Anterior cingulate cortex (tissue), 58 donors: Measurements from ENCODE around the gene INPP4B.

Experiments used
- DNase-seq, 58 donors: peaks; one replicate each; lab custom pipeline; 2025; lab: John Stamatoyannopoulos, UW

Gene INPP4B

GRCh38 chr4:142500966-142501365 is 345.1 kb downstream of the INPP4B start:
- no peak for DNase-seq

- DNase-seq, result no peak
These were observed 348.5 kb downstream of the INPP4B start for GRCh38 chr4:142497606-142498005.

DNA sequence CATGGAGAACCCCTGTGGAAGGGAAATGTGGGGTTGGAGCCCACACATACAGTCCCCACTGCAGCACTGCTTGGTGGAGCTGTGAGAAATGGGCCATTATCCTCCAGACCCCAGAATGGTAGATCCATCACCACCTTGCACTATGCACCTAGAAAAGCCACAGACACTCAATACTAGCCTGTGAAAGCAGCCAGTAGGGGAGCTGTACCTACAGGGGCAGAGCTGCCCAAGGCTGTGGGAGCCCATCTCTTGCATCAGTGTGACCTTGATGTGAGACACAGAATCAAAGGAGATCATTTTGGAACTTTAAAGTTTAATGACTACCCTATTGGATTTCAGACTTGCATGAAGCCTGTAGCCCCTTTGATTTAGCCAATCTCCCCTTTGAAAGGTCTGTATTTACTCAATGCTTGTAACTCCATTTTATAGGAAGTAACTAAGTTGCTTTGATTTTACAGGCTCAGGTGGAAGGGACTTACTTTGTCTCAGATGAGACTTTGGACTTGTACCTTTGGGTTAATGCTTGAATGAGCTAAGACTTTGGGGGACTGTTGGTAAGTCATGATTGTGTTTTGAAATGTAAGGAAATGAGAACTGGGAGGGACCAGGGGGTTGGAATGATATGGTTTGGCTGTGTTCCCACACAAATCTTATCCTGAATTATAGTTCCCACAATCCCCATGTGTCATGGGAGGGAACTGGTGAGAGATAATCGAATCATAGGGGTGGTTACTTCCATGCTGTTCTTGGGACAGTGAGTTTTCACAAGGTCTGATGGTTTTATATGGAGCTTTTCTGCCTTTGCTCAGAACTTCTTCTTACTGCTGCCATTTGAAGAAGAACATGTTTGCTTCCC is 352.6 kb downstream of the INPP4B start:
- no peak for DNase-seq

- no peak for DNase-seq
These were observed 360.6 kb downstream of the INPP4B start for GRCh38 chr4:142485452-142485851.

- no peak for DNase-seq
These were observed 365.9 kb downstream of the INPP4B start for GRCh38 chr4:142480244-142480643.

GRCh38 chr4:142475663-142476062 is 370.4 kb downstream of the INPP4B start:
- DNase-seq, result no peak

DNA sequence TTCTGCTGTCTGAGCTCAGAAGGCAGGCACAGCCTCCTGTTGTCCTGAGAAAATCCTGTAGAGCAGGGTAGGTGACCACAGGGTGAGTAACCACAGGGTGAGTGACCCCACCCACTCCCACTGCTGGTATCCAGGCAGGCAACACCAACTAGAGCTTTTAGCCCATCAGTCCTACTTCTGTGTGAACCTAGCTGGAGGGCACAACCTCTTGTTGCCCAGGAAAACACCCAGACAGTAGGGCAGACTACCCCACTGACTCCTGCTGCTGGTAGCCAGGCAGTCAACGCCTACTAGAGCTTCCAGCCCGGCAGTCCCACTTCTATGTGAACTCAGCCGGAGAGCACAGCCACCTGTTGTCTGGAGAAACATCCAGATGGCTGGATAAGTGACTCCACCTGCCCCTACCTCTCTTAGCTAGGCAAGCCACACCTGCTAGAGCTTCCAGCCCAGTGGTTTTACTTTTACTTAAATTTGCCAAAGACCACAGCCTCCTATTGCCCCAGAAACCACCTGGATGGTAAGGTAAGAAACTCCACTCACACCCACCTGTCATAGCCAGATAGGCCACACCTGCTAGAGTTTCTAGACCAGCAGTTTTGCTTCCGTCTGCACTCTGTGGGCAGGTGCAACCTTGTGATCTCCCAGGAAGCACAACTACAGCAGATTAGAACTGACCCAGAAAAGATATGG is 371.6 kb downstream of the INPP4B start:
- DNase-seq, result no peak

DNA sequence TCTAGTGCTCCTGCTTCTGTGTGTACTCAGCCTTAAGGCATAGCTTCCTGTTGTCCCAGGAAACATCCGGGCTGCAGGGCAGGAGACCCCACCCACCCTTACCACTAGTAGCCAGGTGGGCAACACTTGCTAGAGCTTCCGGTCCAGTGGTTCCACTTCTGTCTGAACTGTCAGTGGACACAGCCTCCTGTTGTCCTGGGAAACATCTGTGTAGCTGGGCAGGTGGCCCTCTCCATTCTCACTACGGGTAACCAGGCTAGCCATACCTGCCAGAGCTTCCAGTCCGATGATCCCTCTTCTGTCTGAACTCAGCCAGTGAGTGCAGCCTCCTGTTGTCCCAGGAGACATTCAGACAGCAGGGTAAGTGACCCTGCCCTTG is 372.2 kb downstream of the INPP4B start:
- DNase-seq, result no peak

- DNase-seq, result peak in 1 of 58 donors; percentile 3
These were observed 372.7 kb downstream of the INPP4B start for GRCh38 chr4:142473218-142473959.

- DNase-seq, result no peak
These were observed 379.0 kb downstream of the INPP4B start for GRCh38 chr4:142467088-142467487.

- no peak for DNase-seq
These were observed 380.6 kb downstream of the INPP4B start for GRCh38 chr4:142465526-142465925.

- DNase-seq, result no peak
These were observed 382.9 kb downstream of the INPP4B start for GRCh38 chr4:142463206-142463605.

GRCh38 chr4:142452161-142452855 is 393.8 kb downstream of the INPP4B start:
- DNase-seq, result no peak

DNA sequence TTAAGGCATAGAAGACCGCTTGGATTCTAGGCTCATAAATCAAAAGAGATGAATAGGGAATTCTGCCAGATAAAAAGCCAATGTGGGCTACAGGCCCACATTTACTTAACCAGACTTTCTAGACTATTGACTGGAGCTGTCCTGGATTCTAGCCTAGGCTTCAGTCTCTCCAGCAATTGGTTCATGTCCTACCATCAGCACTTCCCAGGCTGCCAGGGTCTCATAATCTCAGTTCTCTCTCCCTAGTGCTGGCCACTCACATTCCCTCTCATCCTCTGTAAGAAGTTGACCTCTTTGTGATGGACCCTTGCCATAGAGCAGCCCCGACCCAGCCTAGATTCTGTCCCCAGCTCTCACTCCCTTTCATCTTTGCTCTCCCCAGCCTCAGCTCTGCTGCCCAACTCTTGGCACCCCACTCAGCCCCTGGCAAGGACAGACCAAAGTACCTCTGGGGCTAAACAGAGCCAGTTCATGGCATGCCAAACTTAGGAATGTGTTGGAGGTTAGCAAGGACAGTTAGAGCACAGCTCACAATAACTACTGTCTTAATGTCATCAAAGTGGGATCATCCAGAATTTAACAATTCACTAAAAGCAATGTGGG is 396.2 kb downstream of the INPP4B start:
- peak in 5 of 58 donors; percentile 2 to 22 (median 7) for DNase-seq

DNA sequence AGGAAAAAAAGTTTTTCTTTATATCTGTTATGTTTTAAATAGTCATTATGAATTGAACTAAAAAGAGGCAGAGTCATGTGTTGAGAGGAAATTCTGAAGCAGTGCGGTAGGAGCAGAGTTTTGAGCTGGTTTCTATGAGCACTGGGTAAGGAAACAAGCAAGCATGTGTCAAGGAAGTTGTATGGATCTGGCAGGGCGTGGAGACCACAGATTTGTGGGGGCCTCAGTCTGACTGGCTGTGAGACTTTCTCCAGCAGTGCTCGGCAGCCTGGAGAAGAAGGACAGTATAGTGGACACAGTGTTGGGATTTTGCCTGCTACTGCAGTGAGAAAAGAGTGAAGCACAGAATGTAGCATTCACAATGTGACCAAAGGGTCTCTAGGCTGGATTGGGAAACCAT is 399.1 kb downstream of the INPP4B start:
- no peak for DNase-seq

DNA sequence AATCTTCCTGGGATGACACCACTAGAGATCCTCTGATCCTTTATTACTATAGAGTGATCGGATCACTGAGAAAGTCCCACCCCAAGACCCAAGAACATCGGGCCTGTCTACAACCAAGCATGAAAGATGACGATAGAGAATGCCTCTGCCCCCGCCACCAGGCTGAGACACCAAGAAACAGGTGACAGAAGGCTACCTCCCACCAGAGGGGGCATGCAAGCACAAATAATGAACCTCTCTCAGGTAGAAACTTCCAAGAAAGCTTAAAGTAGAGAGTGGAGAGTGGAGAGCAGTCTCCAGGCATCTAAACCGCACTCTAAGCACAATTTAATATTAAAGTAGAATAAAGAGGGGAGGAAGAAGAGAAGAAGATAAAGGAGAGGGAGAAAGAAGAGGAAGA is 402.6 kb downstream of the INPP4B start:
- no peak for DNase-seq

DNA sequence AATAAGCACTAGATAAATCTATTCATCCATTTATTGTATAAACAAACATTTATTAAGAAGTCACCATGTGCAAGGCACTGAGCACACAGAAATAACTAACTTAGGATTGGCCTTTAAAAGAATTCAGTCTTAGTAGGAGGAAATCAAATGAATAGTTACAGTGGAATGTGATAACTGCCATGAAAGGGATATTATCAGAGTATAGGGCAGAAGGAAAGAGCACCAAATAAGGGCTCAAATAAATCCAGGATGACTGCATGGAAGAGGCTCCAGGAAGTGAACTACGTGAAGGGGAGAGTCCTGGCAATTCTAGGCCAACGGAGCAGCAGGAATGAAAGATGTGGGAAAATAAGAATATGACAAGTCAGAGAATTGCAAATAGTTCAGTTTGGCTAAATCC is 406.0 kb downstream of the INPP4B start:
- DNase-seq, result no peak

- DNase-seq, result no peak
These were observed 410.4 kb downstream of the INPP4B start for GRCh38 chr4:142435599-142436235.

- no peak for DNase-seq
These were observed 411.4 kb downstream of the INPP4B start for GRCh38 chr4:142434519-142435224.
